ENCODE measurements around the gene IL1RN. TPM values are rescaled to one million over a fixed set of nuclear protein-coding genes. Genes with fewer than 3 reads are reported as not detected.
A peak's percentile ranks its signal among the peaks of the same experiment; 100 is the strongest.

IL1RN gene
- total and polyA plus RNA-seq, 2 of the 13 experiments (the other 11 are each of a cell fraction or from before 2014, with no cell fraction given): 21.2 to 101 TPM

GRCh38 chr2:113127646-113128570, 510 bp downstream of the IL1RN start (continued):
- TF ChIP-seq ATRX (CRISPR knock-in tag; IDR thresholded peaks at IDR 0.05; ENCODE audit: borderline replicate concordance): no peak
- peak; percentile 49; the same call in 1 of the 2 replicates for TF ChIP-seq HES4 (CRISPR knock-in tag; IDR thresholded peaks at IDR 0.05; ENCODE audit: borderline replicate concordance)
- no peak for TF ChIP-seq SMAD9 (CRISPR knock-in tag; IDR thresholded peaks at IDR 0.05)
- no peak; the same call in 1 of the 2 replicates for TF ChIP-seq TIGD3 (CRISPR knock-in tag; IDR thresholded peaks at IDR 0.05; ENCODE audit: borderline replicate concordance)
- TF ChIP-seq PCBP2 (optimal IDR thresholded peaks at IDR 0.05; ENCODE audit: low read depth, low read length, poor library complexity, severe bottlenecking): no peak
- TF ChIP-seq SMARCC2 (IDR thresholded peaks at IDR 0.05): no peak
- no peak for TF ChIP-seq ZKSCAN1 (IDR thresholded peaks at IDR 0.05; ENCODE audit: low read length)
- TF ChIP-seq SP140L (CRISPR knock-in tag; IDR thresholded peaks at IDR 0.05; ENCODE audit: borderline replicate concordance): no peak; the same call in 1 of the 2 replicates
- TF ChIP-seq MEF2D (CRISPR knock-in tag; IDR thresholded peaks at IDR 0.05): peak; percentile 12; the same call in 1 of the 2 replicates
- TF ChIP-seq ARID4A (CRISPR knock-in tag; IDR thresholded peaks at IDR 0.05; ENCODE audit: borderline replicate concordance): no peak
- TF ChIP-seq TEAD2 (CRISPR knock-in tag; IDR thresholded peaks at IDR 0.05): no peak
- no peak for TF ChIP-seq JUN (CRISPR knock-in tag; IDR thresholded peaks at IDR 0.05)
- TF ChIP-seq MTA3 (CRISPR knock-in tag; IDR thresholded peaks at IDR 0.05): no peak
- TF ChIP-seq YY1 (IDR thresholded peaks at IDR 0.05; ENCODE audit: insufficient read depth, insufficient replicate concordance, low read depth, low read length): no peak
- no peak for TF ChIP-seq MLX (CRISPR knock-in tag; IDR thresholded peaks at IDR 0.05)
- 0 out of 2 replicates have a peak, but pooled peaks have one; percentile 18 for TF ChIP-seq NKX3-1 (CRISPR knock-in tag; IDR thresholded peaks at IDR 0.05)
- TF ChIP-seq GZF1 (CRISPR knock-in tag; IDR thresholded peaks at IDR 0.05): no peak
- TF ChIP-seq RNF219 (CRISPR knock-in tag; IDR thresholded peaks at IDR 0.05): no peak
- no peak for TF ChIP-seq ZBTB37 (CRISPR knock-in tag; IDR thresholded peaks at IDR 0.05)
